Endometrial microvascular endothelial cells (primary cell): ENCODE results near the gene TUBE1. TPM values are rescaled to one million over a fixed set of nuclear protein-coding genes. Genes with fewer than 3 reads are reported as not detected.

Source experiments
- total RNA-seq: library from RNA; depleted of rRNA; stranded (reverse); fragments of >200 nt; gene quantifications from one replicate; pipeline ENCODE4 v1.2.3, GENCODE V29; 2015; ENCODE audit errors: inconsistent ontology term

TUBE1 gene
- total RNA-seq, 1 donor from 2014 or later, result 14.9 TPM

Other genes starting within 250 kb of the TUBE1 start
- 117 TPM for gene FYN, start 214.0 kb downstream of the TUBE1 start, total RNA-seq
- gene CCN6, start 33.4 kb downstream of the TUBE1 start, total RNA-seq, result not detected
- gene FAM229B, start 109 bp upstream of the TUBE1 start, total RNA-seq, result 13.7 TPM
- 221 TPM for gene LAMA4, start 167.1 kb upstream of the TUBE1 start, total RNA-seq